Right ventricle myocardium inferior (tissue), 1 donor: Measurements from ENCODE around the gene RAB11FIP3. TPM values are rescaled to one million over a fixed set of nuclear protein-coding genes. Genes with fewer than 3 reads are reported as not detected.
"Not testable (repeated sequence)": the region's sequence is repeated elsewhere in the genome, so short reads cannot be mapped to it uniquely, and the experiment has no call there.

Experiments used
- ATAC-seq: fragments of 200-7000 bp; cut with Tn5 transposase; one replicate; pipeline ENCODE4 v1.9.1; 2020; ENCODE audit warnings: mild to moderate bottlenecking, moderate library complexity
- DNase-seq: peaks from one replicate; pipeline ENCODE4 v3.0.0; 2021; ENCODE audit errors: missing footprints
- intact Hi-C: fragments of 100-400 bp; cut with DNase I; formaldehyde crosslinking; loops from one replicate; pipeline ENCODE4 v1.11.0; 2022
- total RNA-seq: library from RNA; stranded (reverse); fragmentation: NEBNext Ultra II Directional; extraction: Animal tissue kit (Norgen Biotek cat#: 25700); gene quantifications from one replicate; pipeline ENCODE4 v1.2.1, GENCODE V29; 2021
- donor health status: DM: no; HTN: yes; CAD: no; lungs with severe emphysema.

The RAB11FIP3 gene
- total RNA-seq, 1 donor from 2014 or later = 23.3 TPM

DNA sequence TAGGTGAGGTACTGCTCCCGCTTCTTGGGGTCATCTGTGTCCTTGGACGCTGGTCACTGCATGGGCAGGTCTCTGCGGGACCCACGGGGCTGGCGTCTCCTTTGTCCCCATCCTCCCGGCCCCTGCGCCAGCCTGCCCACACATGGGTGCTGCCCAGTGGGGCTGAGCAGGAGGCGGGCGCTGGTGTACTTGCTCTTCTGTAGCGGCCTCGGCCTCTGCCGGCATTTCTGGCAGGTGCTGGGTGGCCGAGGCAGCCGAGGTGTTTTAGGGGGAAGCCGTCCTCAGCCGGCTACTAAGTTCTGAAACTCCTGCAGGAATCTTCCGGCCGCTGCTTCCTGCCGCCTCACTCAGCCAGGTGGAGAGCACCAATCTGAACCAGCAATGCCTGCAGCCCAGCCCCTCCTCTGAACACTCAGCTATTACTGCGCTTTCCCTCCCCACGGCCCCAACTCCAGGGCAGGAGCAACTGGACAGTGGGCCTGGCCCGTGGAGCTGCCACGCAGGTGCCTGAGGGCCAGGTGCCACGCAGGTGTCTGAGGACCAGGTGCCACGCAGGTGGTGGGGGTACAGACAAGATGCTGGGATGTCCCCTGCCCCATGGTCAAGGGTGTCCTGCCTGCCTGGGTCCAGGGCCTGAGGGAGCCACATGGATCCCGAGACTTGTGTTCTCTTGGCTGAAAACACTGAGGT lies 13.7 kb upstream of the RAB11FIP3 start:
- DNase-seq = no peak
- intact Hi-C loops = no loop called here
- no peak for ATAC-seq

DNA sequence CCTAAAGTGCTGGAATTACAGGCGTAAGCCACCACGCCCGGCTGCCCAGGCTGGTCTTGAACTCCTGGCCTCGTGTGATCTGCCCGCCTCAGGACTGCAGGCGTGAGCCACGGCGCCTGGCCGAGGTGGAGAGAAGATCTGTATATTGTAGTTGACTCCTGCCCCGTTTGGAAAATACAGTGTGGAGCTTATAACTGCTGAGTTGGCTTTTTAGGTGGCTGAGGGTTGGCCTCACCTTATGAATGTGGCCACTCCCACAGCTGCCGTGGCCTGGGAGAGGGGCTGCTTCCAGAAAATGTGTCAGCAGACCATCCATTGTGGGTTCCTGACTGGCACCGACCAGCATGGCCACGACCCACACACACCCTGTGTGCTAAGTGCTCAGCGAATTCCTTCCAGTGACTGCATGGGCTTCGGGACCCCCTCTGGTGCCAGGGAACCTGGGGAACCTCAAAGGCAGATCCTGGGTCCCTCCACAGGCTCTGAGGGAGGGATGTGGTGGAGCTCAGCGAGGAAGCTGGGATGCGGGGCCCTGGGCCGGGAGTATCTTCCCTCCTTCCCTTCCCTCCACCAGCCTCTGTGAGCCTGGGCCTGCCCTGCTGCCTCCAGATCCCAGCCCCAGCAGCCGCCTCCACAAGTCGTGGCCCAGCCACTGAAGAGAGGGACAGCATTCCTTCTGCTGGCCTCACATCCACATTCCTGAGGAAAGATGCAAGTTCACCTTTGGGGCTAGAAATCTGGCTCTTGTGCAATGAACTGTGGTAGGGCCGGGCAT lies 10.9 kb upstream of the RAB11FIP3 start:
- peak; percentile 46 for DNase-seq
- intact Hi-C loops = no loop called here
- no peak for ATAC-seq

DNA sequence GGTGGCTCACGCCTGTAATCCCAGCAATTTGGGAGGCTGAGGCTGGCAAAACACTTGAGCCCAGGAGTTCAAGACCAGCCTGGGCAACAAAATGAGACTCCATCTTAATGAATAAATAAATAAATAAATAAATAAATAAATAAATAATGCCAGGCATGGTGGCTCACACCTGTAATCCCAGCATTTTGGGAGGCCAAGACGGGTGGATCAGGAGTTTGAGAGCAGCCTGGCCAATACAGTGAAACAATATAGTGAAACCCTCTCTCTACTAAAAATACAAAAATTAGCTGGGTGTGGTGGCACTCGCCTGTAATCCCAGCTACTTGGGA lies 10.3 kb upstream of the RAB11FIP3 start:
- DNase-seq, ATAC-seq, intact Hi-C loops: not testable (repeated sequence)

DNA sequence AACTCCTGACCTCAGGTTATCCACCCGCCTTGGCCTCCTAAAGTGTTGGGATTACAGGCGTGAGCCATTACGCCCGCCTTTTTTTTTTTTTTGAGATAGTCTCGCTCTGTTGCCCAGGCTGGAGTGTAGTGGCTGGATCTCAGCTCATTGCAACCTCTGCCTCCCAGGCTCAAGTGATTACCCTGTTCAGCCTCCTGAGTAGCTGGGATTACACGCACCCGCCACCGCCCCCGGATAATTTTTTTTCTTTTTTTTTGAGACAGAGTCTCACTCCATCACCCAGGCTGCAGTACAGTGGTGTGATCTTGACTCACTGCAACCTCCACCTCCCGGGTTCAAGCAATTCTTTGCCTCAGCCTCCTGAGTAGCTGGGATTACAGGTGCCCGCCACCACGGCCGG lies 3.3 kb upstream of the RAB11FIP3 start:
- intact Hi-C loops, DNase-seq, ATAC-seq: not testable (repeated sequence)

DNA sequence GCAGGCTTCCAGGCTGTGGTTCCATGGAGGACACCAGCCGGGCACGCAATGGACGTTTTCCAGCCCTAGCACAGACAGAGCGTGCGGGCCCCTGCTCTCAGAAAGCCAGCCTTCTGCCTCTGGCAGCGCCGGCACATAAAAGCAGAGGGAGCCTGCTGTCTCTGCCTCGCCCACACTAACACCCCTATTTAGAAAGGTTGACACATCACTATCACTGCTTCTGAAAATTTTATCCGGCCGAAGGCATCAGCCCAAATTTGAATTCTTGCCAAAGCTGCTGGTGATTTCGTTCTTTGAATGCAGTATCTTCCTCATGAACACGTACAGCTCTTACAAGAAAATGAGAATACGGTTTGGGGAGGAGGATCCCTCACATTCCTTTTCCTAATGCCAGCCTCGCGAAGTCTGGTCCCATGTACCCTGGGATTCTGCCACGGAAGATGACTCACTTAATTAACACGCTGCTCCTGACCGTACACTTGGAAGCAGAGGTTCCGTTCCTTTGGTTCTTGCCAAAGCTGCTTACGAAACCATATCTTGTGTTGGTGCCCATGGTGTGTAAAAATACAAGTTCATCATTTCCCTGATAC lies 1.3 kb upstream of the RAB11FIP3 start:
- intact Hi-C loops = loop anchor here (2.0 kb wide), 2 partner anchors 23 to 103 kb away; partner anchors contain the start of genes CAPN15 and DECR2
- ATAC-seq = peak; percentile 80

DNA sequence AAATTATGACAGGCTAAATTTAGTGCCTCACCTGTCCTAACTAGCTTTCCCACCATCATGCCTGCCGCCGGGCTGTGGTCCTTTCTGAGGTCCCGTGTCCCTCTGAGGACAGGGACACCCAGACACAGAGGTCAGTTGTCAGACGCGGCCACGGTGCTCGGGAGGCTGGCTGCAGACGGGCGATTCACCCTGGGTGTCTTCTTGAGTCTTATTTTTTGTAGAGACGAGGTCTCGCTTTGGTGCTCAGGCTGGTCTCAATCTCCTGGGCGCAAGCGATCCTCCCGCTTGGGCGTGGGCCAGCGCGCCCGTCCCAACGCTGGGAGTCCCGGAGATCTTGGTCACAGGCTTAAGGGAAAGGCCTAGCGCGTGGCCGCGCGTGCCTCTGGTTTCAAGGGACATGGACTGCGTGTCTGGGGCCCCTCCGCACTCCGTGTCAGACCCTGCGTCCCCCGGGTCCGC lies 797 bp upstream of the RAB11FIP3 start:
- peak; percentile 49 for ATAC-seq
- intact Hi-C loops = loop anchor here (2.0 to 5.0 kb wide), 3 partner anchors 24 to 102 kb away; partner anchors contain the start of genes CAPN15 and DECR2
- peak; percentile 85 for DNase-seq

More for the DNA sequence above, 1.3 kb upstream of the RAB11FIP3 start:
- peak; percentile 60 for DNase-seq

DNA sequence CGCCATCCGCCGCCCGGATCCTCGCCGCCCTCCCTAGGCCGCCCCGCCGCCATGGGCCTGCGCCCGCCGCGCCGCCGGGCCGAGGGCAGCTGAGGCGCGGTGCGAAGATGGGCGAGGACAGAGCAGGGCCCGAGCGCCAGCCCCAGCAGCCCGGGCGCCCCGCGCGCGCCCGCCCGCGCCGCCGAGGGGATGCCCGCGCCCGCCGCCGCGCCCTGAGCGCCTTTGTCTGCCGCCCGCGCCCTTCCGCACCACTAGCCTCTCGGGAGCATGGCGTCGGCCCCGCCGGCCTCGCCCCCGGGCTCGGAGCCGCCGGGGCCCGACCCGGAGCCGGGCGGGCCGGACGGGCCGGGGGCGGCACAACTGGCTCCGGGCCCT lies 278 bp downstream of the RAB11FIP3 start:
- ATAC-seq = no peak
- intact Hi-C loops = loop anchor here (2.0 to 5.0 kb wide), 3 partner anchors 25 to 101 kb away; partner anchors contain the start of genes CAPN15 and DECR2
- DNase-seq = no peak

DNA sequence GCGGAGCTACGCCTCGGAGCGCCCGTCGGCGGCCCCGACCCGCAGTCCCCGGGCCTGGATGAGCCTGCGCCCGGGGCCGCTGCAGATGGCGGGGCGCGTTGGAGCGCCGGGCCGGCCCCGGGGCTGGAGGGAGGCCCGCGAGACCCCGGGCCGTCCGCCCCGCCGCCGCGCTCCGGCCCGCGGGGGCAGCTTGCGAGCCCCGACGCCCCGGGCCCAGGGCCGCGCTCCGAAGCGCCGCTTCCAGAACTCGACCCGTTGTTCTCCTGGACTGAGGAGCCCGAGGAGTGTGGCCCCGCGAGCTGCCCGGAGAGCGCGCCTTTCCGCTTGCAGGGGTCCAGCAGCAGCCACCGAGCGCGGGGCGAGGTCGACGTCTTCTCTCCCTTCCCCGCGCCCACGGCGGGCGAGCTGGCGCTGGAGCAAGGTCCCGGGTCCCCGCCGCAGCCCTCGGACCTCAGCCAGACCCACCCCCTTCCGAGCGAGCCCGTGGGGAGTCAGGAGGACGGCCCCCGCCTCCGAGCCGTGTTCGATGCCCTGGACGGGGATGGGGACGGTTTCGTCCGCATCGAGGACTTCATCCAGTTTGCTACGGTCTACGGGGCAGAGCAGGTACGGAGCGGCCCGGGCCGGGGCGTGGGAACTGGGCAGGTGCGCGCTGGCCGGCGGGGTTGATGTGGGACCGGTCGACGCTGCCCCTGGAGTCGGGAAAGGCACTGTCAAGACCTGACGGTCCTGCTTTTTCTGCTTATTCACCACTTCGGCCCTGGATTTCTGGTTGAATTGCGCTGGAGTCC lies 861 bp downstream of the RAB11FIP3 start:
- DNase-seq (peak; percentile 59), ATAC-seq (no peak)
- intact Hi-C loops = loop anchor here (5.0 kb wide), 1 partner anchor 46 kb away; no protein-coding TSS in a partner anchor

DNA sequence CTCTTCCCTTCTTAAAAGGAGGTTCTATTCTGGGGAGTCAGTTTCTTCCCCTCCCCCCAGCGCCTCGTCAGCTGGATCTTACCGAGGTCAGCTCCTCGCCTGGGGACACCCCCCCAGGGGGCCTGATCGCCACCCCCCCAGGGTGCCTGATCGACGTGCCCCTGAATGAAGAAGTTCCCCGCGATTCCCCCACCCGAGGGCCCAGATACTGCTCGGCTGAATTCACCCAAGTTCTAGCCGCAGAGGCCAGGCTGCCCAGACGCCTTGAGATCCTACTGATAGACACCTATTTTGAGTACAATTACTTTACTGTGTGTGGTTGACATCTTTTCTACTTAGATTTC lies 1.4 kb downstream of the RAB11FIP3 start:
- DNase-seq (no peak), ATAC-seq (no peak)
- intact Hi-C loops = loop anchor here (5.0 kb wide), 1 partner anchor 45 kb away; no protein-coding TSS in a partner anchor

DNA sequence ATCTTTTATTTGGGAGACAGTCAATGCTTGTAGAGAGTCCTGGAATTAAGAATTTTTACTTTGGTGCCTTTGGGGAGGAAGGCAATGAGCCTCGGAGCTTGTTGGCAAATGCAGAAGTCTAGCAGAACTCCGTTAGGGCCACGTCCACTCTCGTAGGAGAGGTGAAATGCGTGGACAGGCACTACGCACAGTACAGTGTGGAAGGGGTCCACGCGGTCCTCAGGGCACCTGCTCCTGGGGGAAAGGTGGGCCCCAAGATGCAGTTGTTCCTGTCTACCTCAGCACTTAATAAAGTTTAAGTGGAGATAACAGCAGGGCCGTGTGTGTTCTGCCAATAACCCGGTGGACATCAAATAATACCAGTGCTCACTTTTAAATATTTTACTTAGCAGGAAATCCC lies 1.8 kb downstream of the RAB11FIP3 start:
- no peak for DNase-seq
- intact Hi-C loops = loop anchor here (5.0 kb wide), 1 partner anchor 45 kb away; no protein-coding TSS in a partner anchor

DNA sequence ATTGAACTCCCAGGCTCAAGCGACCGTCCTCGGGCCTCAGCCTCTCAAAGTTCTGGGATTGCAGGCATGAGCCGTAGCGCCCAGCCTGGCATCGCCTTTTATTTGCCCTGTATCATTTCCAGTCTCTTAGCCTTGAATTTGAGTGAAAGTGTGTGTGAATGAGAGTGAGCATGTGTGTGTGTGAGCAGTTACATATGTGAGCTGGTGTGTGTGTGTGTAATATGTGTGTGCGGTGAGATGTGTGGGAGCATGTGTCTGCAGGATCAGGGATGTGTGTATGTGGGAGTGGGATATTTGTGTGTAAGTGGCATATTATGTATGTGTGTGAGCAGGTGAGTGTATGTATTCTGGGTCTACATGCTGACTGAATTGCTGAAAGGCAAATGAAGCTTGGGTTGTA lies 5.5 kb downstream of the RAB11FIP3 start:
- no peak for ATAC-seq
- DNase-seq = no peak
- intact Hi-C loops = no loop called here

More for the DNA sequence above, 1.8 kb downstream of the RAB11FIP3 start:
- no peak for ATAC-seq

DNA sequence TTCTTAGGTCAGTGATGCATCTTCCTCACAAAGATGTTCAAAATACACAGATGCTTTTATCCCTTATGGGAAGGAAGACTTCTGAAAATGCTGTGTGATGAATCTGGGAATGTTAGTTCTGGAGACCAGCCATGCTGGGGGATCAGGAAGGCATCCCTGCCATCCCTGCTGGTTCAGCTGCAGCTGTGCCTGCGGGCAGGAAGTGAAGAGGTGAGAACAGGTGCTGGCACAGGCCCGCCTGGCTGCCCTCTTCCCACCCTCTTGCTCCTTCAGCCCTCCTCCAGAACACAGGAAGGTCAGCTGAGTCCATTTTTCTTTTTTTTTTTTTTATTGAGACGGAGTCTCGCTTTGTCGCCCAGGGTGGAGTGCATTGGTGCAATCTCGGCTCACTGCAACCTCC lies 15.2 kb downstream of the RAB11FIP3 start:
- intact Hi-C loops = no loop called here
- no peak for ATAC-seq
- DNase-seq = no peak

DNA sequence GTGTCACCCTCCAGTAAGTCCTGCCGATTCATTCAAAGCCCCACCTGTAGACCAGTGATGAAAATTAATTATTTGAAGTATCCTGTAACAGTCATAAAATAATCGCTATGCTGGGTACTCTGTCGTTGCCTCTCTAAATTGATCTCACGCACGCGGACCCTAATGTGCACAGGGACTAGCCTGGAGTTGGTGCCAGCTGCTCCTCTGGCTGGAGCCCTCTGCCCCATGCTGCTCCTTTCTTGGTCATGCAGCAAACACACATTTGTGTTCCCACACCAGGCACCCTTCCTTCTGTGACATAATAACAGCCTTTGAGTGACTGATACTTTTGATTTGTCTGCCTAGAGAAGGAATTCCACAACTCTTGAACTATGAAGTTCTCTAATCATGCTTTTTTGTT lies 16.0 kb downstream of the RAB11FIP3 start:
- ATAC-seq = no peak
- intact Hi-C loops = no loop called here
- DNase-seq = no peak

DNA sequence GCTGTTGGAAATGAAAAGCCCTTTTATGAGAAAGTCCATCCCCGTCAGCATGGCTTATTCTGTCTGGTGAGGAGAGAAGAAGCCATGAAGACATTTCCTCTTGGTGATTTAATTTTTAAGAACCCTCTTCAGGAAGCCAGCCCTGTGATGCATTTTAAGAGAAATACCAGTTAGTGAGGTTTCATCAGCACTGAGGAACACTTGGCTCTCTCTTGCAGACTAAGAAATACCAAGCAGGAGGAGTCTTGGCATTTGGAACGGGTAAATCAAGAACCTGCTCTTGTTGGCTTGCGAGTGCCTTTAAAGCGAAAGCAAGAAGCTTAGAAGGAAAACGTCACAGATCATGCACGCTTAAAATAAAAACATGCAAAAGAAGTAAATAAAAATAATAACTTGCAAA lies 17.5 kb downstream of the RAB11FIP3 start:
- intact Hi-C loops = no loop called here
- ATAC-seq (peak; percentile 48), DNase-seq (no peak)

DNA sequence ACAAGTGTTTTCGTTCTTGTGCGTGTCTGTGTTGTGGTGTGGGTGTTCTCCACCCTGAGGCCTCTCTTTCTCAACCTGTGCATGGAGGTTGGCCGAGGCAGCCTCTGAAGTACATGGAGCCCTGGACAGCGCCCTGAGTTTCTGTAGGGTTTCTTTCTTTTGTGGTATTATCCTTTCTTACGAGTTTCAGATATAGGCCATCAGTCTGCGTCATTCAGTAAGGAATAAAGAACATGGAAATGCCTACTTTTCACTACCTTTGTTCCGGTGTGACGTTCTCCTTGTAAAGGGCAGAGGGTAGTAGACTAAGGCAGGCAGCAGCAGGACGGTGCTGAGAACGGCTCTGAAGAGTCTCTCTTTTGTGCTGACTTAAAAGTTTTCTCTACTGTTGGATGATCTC lies 18.6 kb downstream of the RAB11FIP3 start:
- intact Hi-C loops = no loop called here
- no peak for ATAC-seq
- no peak for DNase-seq

DNA sequence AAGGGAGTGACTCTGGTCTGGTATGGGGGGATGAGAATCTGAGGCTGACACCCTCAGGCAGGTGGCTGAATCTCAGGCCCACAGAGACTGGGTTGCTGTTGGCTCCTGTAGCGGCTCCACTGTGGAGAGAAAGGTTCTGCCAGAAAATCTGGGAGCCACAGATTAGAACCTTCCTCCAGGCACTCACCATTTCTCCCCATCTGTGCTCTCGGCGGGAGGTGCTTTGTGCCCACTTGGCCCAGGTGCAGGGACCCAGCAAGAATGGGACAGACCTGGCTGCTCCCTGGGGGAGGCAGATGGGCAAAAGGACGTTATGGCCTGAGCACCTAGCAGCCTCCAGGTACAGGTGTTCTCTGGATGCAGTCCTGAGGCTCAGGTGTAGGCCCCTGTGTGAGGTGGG lies 20.1 kb downstream of the RAB11FIP3 start:
- DNase-seq (no peak), ATAC-seq (no peak)
- intact Hi-C loops = no loop called here

DNA sequence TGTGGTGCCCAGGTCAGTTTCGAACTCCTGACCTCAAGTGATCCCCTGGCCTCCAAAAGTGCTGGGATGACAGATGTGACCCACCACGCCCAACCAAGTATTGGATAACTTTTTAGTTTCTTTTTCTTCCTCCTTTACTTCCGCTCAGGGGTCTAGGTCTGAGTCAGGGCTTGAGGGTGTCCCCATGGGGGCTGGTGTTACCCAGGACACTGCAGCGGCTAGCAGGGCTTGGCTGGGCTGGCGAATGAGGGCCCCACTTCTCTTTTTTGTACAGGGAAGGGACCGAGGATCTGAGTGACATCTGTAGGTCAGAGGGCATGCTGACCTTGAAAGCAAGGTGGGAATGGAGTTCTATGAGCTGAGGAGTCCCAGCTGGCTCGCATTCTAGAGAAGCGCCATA lies 24.9 kb downstream of the RAB11FIP3 start:
- intact Hi-C loops = no loop called here
- ATAC-seq (no peak), DNase-seq (no peak)

DNA sequence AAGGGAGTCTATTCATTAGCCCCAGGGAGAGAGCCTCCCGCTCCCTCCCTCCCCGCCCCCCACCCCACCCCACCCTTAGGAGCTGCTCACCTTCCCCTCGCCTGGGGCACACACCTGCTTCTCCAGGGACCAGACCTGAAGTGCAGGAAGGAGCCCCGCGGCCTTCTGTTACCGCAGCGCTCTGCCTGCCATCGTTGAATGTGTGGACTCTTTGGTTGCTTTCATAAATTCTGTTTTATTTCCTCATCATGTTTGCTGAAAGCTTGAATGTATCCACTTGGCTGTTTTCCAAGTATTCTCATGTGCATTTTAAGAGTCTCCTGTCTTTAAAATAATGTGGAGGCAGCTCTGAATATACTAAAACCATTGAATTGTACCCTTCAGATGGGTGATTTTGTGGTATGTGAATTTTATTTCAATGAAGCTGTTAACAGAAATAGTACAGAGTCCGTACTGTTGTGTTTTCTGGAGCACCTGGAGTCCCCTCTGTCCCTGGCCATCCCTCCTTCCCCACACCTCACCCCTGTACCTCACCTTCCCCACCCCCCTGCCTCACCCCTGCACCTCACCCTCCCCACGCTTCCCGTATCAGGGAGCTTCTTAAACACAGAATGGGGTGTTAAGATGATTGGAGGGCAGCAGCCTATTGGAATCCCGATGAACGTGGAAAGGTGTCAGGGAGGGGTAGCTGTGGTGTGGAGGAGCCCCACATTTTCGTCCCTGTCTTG lies 25.5 kb downstream of the RAB11FIP3 start:
- intact Hi-C loops = no loop called here
- no peak for ATAC-seq
- no peak for DNase-seq
